ENCODE data around the gene PCDH9.

Gene PCDH9

GRCh38 chr13:66459634-66460033 lies 770.5 kb downstream of the PCDH9 start:
- no peak for TF ChIP-seq CTCF (IDR thresholded peaks at IDR 0.05; ENCODE audit: extremely low read depth, missing control alignments)
- no peak for DNase-seq (ENCODE audit: low spot score)

- no peak for DNase-seq (ENCODE audit: low spot score)
- no peak for TF ChIP-seq CTCF (IDR thresholded peaks at IDR 0.05; ENCODE audit: extremely low read depth, missing control alignments)
These were observed 771.0 kb downstream of the PCDH9 start for GRCh38 chr13:66459143-66459542.

GRCh38 chr13:66446413-66446812 lies 783.7 kb downstream of the PCDH9 start:
- no peak for DNase-seq (ENCODE audit: low spot score)
- no peak for TF ChIP-seq CTCF (IDR thresholded peaks at IDR 0.05; ENCODE audit: extremely low read depth, missing control alignments)

- no peak for TF ChIP-seq CTCF (IDR thresholded peaks at IDR 0.05; ENCODE audit: extremely low read depth, missing control alignments)
- no peak for DNase-seq (ENCODE audit: low spot score)
These were observed 786.2 kb downstream of the PCDH9 start for GRCh38 chr13:66443926-66444325.

- no peak for DNase-seq (ENCODE audit: low spot score)
- TF ChIP-seq CTCF (IDR thresholded peaks at IDR 0.05; ENCODE audit: extremely low read depth, missing control alignments) = no peak
These were observed 789.2 kb downstream of the PCDH9 start for GRCh38 chr13:66440938-66441337.

GRCh38 chr13:66430728-66431127 lies 799.4 kb downstream of the PCDH9 start:
- no peak for TF ChIP-seq CTCF (IDR thresholded peaks at IDR 0.05; ENCODE audit: extremely low read depth, missing control alignments)

GRCh38 chr13:66430269-66430668 lies 799.9 kb downstream of the PCDH9 start:
- TF ChIP-seq CTCF (IDR thresholded peaks at IDR 0.05; ENCODE audit: extremely low read depth, missing control alignments) = no peak
- DNase-seq (ENCODE audit: low spot score) = no peak

More at GRCh38 chr13:66430728-66431127, 799.4 kb downstream of the PCDH9 start:
- DNase-seq (ENCODE audit: low spot score) = no peak

All from GM20000 (cell line).